ENCODE measurements around the gene DYSF. TPM values are rescaled to one million over a fixed set of nuclear protein-coding genes. Genes with fewer than 3 reads are reported as not detected.

Gene DYSF
- total and polyA plus RNA-seq, 5 experiments from 2014 or later, result 3.0 to 3.5 (median 3.2) TPM

- peaks cover 6 to 12% (median 9%) of the 10 kb centered on the region in 4 donors for H3K4me1 Mint-ChIP-seq
- no peak overlapping the region for H3K4me3 Mint-ChIP-seq
- H3K27me3 Mint-ChIP-seq, result peaks cover 25 to 42% (median 35%) of the 10 kb centered on the region in 5 donors
- DNase-seq, result no peak
- POLR2A ChIA-PET, result no interaction called here
- no peak overlapping the region for H3K27ac Mint-ChIP-seq
- no peak for ATAC-seq
- peaks cover 0 to 7% (median 0%) of the 10 kb centered on the region in 9 donors for H3K9me3 Mint-ChIP-seq
- no peaks in the 10 kb centered on the region for H3K36me3 Mint-ChIP-seq
Observed at GRCh38 chr2:71465961-71466300, 12.6 kb downstream of the DYSF start.

GRCh38 chr2:71466301-71467179 is 13.2 kb downstream of the DYSF start:
- DNase-seq, result no peak
- Mint-ChIP-seq H3K9me3 (peaks cover 0 to 2% (median 0%) of the 10 kb centered on the region in 9 donors), H3K4me3 (peak overlapping the region in 9 of 10 donors; percentile 68 to 86 (median 80)), H3K27me3 (peaks cover 25 to 43% (median 32%) of the 10 kb centered on the region in 5 donors), H3K27ac (no peak overlapping the region), H3K36me3 (no peaks in the 10 kb centered on the region), H3K4me1 (peaks cover 6 to 12% (median 9%) of the 10 kb centered on the region in 4 donors)
- POLR2A ChIA-PET, result no interaction called here
- peak; percentile 35 to 38 for ATAC-seq

- ATAC-seq (peak in 1 of 2 donors; percentile 20), DNase-seq (no peak)
- H3K4me1 Mint-ChIP-seq, result peaks cover 6 to 12% (median 9%) of the 10 kb centered on the region in 4 donors
- H3K27me3 Mint-ChIP-seq, result peaks cover 25 to 43% (median 35%) of the 10 kb centered on the region in 5 donors
- H3K27ac Mint-ChIP-seq, result no peak overlapping the region
- H3K4me3 Mint-ChIP-seq, result peak overlapping the region in 9 of 10 donors; percentile 68 to 86 (median 80)
- POLR2A ChIA-PET, result no interaction called here
- no peaks in the 10 kb centered on the region for H3K9me3 Mint-ChIP-seq
- H3K36me3 Mint-ChIP-seq, result no peaks in the 10 kb centered on the region
Observed at GRCh38 chr2:71467180-71467815, 13.9 kb downstream of the DYSF start.

- no peak for DNase-seq
- H3K9me3 Mint-ChIP-seq, result no peaks in the 10 kb centered on the region
- ATAC-seq, result no peak
- H3K4me1 Mint-ChIP-seq, result peaks cover 6 to 12% (median 9%) of the 10 kb centered on the region in 4 donors
- no peak overlapping the region for H3K27ac Mint-ChIP-seq
- no peaks in the 10 kb centered on the region for H3K36me3 Mint-ChIP-seq
- H3K4me3 Mint-ChIP-seq, result peak overlapping the region in 1 of 10 donors; percentile 1
- POLR2A ChIA-PET, result no interaction called here
- H3K27me3 Mint-ChIP-seq, result peaks cover 26 to 54% (median 32%) of the 10 kb centered on the region in 5 donors
Observed at GRCh38 chr2:71468279-71469015, 15.1 kb downstream of the DYSF start.

GRCh38 chr2:71469403-71470398 is 16.3 kb downstream of the DYSF start:
- Mint-ChIP-seq H3K36me3 (no peaks in the 10 kb centered on the region), H3K27ac (no peak overlapping the region), H3K4me3 (no peak overlapping the region), H3K27me3 (peaks cover 28 to 66% (median 34%) of the 10 kb centered on the region in 5 donors), H3K4me1 (peaks cover 6 to 12% (median 9%) of the 10 kb centered on the region in 4 donors), H3K9me3 (no peaks in the 10 kb centered on the region)
- POLR2A ChIA-PET, result no interaction called here
- ATAC-seq, result no peak
- DNase-seq, result no peak

GRCh38 chr2:71471276-71471675 is 17.9 kb downstream of the DYSF start:
- ATAC-seq (no peak), DNase-seq (no peak)
- Mint-ChIP-seq H3K27me3 (peaks cover 31 to 74% (median 38%) of the 10 kb centered on the region in 5 donors), H3K36me3 (no peaks in the 10 kb centered on the region), H3K9me3 (no peaks in the 10 kb centered on the region), H3K27ac (no peak overlapping the region), H3K4me1 (peaks cover 6 to 12% (median 9%) of the 10 kb centered on the region in 4 donors), H3K4me3 (no peak overlapping the region)
- POLR2A ChIA-PET, result no interaction called here

GRCh38 chr2:71472019-71472418 is 18.7 kb downstream of the DYSF start:
- Mint-ChIP-seq H3K27ac (no peak overlapping the region), H3K36me3 (no peaks in the 10 kb centered on the region), H3K4me1 (peaks cover 5 to 9% (median 6%) of the 10 kb centered on the region in 4 donors), H3K27me3 (peaks cover 31 to 71% (median 35%) of the 10 kb centered on the region in 5 donors), H3K4me3 (no peak overlapping the region), H3K9me3 (no peaks in the 10 kb centered on the region)
- ATAC-seq, result no peak
- no peak for DNase-seq
- POLR2A ChIA-PET, result no interaction called here

GRCh38 chr2:71473346-71474031 is 20.1 kb downstream of the DYSF start:
- H3K27me3 Mint-ChIP-seq, result peaks cover 17 to 57% (median 24%) of the 10 kb centered on the region in 5 donors
- H3K4me1 Mint-ChIP-seq, result no peaks in the 10 kb centered on the region
- ATAC-seq, result no peak
- H3K36me3 Mint-ChIP-seq, result no peaks in the 10 kb centered on the region
- no peak overlapping the region for H3K4me3 Mint-ChIP-seq
- POLR2A ChIA-PET, result no interaction called here
- no peak for DNase-seq
- no peak overlapping the region for H3K27ac Mint-ChIP-seq
- no peaks in the 10 kb centered on the region for H3K9me3 Mint-ChIP-seq

GRCh38 chr2:71474116-71474743 is 20.9 kb downstream of the DYSF start:
- Mint-ChIP-seq H3K27me3 (peaks cover 10 to 55% (median 18%) of the 10 kb centered on the region in 5 donors), H3K4me1 (no peaks in the 10 kb centered on the region), H3K27ac (peak overlapping the region in 1 of 10 donors; percentile 54), H3K4me3 (no peak overlapping the region), H3K9me3 (no peaks in the 10 kb centered on the region), H3K36me3 (no peaks in the 10 kb centered on the region)
- peak in 1 of 10 donors; percentile 16 for DNase-seq
- POLR2A ChIA-PET, result no interaction called here
- no peak for ATAC-seq

GRCh38 chr2:71474744-71475397 is 21.5 kb downstream of the DYSF start:
- DNase-seq (no peak), ATAC-seq (no peak)
- POLR2A ChIA-PET, result no interaction called here
- Mint-ChIP-seq H3K9me3 (no peaks in the 10 kb centered on the region), H3K4me3 (no peak overlapping the region), H3K36me3 (no peaks in the 10 kb centered on the region), H3K4me1 (no peaks in the 10 kb centered on the region), H3K27me3 (peaks cover 7 to 55% (median 16%) of the 10 kb centered on the region in 5 donors), H3K27ac (peak overlapping the region in 2 of 10 donors; percentile 54 to 79)

- Mint-ChIP-seq H3K36me3 (no peaks in the 10 kb centered on the region), H3K4me3 (no peak overlapping the region), H3K27ac (no peak overlapping the region), H3K9me3 (no peaks in the 10 kb centered on the region), H3K4me1 (no peaks in the 10 kb centered on the region), H3K27me3 (peaks cover 3 to 45% (median 11%) of the 10 kb centered on the region in 5 donors)
- POLR2A ChIA-PET, result no interaction called here
- DNase-seq (no peak), ATAC-seq (no peak)
Observed at GRCh38 chr2:71476495-71476894, 23.1 kb downstream of the DYSF start.
